ENCODE data around the gene SOX1. TPM values are rescaled to one million over a fixed set of nuclear protein-coding genes. Genes with fewer than 3 reads are reported as not detected.

The SOX1 gene
- total RNA-seq, 1 donor: not detected

DNA sequence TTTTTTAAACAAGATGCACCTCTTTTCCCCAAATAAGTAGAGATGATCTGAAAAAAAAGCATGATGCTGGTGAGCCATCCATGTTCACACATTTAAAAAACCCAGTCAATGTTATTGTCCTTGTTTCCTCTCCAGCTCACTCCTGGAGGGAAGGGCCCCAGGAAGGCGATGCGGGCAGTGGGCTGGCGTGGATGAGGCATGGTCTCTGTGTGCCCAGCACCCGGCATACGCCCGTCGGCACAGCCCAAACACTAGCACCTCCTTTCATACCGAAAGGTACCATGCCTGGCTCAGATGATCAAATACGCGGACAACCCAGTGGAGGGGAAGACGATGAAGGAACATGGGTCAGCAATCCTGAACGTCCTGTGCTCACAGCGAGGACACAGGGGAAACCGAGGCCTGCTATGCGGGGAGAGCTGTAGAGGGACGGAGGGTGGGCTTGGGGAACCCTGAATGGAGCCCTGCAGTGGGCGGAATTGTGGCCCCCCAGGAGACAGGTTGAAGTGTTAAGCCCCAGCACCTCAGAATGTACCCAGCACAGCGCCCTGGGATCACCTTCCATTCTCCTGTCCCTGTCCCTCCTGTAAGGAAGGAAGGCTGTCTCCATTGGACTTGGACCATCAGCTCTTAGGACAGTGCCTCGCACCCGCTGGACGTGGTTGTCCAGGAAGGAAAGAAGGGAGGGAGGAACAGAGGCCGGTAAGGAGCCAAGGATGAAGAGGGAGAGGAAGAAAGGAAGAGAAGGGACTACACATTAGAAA, 49.4 kb downstream of the SOX1 start:
- TF ChIP-seq, protein P1, sequence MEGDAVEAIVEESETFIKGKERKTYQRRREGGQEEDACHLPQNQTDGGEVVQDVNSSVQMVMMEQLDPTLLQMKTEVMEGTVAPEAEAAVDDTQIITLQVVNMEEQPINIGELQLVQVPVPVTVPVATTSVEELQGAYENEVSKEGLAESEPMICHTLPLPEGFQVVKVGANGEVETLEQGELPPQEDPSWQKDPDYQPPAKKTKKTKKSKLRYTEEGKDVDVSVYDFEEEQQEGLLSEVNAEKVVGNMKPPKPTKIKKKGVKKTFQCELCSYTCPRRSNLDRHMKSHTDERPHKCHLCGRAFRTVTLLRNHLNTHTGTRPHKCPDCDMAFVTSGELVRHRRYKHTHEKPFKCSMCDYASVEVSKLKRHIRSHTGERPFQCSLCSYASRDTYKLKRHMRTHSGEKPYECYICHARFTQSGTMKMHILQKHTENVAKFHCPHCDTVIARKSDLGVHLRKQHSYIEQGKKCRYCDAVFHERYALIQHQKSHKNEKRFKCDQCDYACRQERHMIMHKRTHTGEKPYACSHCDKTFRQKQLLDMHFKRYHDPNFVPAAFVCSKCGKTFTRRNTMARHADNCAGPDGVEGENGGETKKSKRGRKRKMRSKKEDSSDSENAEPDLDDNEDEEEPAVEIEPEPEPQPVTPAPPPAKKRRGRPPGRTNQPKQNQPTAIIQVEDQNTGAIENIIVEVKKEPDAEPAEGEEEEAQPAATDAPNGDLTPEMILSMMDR (IDR thresholded peaks at IDR 0.05; ENCODE audit: insufficient read depth, low read length): no peak

DNA sequence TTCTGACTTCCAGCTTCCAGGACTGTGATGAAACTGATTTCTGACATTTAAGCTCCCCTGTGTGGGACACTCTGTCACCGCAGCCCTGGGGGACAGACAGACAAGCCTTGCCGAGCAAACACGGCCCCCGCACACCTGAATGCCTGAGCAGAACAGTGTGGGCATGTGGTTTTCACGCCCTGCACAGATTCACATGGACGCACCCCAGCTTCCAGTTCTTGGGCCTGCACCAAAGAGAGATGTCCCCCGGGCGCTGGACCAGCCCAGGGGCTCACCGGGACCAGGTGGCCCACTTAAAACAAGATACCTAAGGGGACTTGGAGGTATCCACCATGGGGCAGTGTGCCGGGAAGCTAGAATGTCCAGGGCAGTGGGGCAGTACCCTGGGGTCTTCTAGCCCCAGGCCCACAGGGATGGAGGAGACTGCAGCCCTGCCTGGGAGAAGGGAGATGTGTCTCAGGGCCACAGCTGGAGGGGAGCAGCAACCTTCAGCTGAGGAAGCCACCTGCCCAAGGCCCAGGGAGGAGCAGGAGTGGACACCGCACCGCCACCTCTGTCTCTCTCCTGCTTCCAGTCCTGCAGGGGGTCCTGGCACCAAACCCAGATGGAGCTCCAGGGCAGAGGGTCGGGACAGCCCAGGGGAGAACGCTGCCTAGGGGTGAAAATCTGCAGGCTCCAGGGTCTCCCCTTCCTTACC, 50.5 kb downstream of the SOX1 start:
- no peak for DNase-seq (ENCODE audit: low read depth)
- no peak overlapping the region for H3K4me3 ChIP-seq (ENCODE audit: low read depth, low read length)
- TF ChIP-seq, protein P1 (IDR thresholded peaks at IDR 0.05; ENCODE audit: insufficient read depth, low read length): no peak

More for the DNA sequence above, 49.4 kb downstream of the SOX1 start:
- no peak overlapping the region for H3K4me3 ChIP-seq (ENCODE audit: low read depth, low read length)
- DNase-seq (ENCODE audit: low read depth): no peak

DNA sequence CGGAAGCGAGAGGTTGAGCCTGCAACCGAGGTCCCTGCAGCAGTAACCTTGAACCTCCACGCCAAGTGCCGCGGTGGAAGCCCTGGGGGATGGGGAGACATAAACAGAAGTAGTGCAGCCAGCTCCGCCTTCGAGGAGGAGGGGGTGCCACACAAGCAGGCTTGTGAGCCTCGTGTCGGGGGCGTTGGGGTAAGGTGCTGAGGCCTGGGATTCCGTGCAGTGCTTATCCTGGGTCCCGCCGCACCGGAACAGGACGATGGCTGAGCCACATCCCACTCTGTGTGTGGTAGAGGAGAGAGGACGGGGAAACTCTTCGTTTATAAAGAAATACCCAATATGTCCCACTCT, 51.0 kb downstream of the SOX1 start:
- TF ChIP-seq, protein P1 (IDR thresholded peaks at IDR 0.05; ENCODE audit: insufficient read depth, low read length): no peak
- no peak overlapping the region for H3K4me3 ChIP-seq (ENCODE audit: low read depth, low read length)
- DNase-seq (ENCODE audit: low read depth): no peak

DNA sequence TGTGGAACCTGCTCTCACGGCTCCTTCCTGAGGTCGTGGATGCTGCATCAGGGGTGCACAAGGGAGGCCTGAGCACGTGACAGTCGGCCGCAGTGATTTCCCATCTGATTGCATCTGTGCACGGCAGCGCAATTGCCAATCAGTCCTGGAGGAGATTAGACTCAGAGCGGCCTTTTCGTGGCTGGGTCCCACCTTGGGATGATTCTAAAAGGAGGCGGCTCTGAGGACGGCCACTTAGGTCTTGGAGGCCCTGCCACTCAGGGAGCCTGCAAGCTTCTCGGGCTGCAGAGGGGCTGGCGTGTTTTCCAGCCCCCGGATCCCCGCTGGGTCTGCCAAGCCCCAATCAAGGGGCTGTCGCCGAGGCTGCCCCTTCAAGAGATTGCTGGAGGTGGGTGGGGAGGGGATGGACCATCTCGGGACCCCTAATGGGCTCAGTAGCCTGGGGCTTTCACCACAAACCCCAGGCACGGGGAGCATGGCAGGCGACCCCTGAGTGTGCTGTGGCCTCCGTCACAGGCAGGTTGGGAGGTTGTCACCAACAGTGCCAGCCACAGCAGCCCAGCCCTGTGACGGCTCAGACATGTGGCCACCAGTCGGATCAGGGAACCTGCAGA, 51.6 kb downstream of the SOX1 start:
- TF ChIP-seq, protein P1 (IDR thresholded peaks at IDR 0.05; ENCODE audit: insufficient read depth, low read length): no peak
- DNase-seq (ENCODE audit: low read depth): no peak
- no peak overlapping the region for H3K4me3 ChIP-seq (ENCODE audit: low read depth, low read length)

DNA sequence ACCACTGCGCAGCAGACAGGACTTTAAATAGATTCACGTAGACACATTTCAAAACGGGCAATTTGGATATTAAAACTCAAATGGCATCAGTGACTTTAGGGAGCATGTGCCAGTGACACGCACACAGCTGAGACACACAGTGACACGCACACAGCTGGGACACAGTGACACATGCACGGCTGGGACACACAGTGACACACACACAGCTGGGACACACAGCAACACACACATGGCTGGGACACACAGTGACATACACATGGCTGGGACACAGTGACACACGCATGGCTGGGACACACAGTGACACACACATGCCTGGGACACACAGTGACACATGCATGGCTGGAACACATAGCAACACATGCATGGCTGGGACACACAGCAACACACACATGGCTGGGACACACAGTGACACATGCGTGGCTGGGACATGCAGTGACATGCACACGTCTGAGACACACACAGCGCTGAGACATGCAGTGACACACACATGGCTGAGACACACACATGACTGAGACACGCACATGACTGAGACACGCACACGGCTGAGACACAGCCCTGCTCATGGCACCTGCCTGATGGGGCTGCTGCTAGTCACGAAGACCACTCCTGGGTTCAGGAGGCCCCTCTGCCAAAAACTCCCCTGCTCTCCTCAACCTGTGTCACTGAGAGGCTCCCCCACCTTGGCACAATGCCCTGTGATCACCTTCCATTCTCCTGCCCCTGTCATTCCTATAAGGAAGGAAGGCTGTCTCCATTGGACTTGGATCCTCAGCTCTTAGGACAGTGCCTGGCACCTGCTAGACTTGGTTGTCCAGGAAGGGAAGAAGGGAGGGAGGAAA, 52.5 kb downstream of the SOX1 start:
- TF ChIP-seq, protein P1 (IDR thresholded peaks at IDR 0.05; ENCODE audit: insufficient read depth, low read length): no peak
- DNase-seq (ENCODE audit: low read depth): no peak
- H3K4me3 ChIP-seq (ENCODE audit: low read depth, low read length): no peak overlapping the region

DNA sequence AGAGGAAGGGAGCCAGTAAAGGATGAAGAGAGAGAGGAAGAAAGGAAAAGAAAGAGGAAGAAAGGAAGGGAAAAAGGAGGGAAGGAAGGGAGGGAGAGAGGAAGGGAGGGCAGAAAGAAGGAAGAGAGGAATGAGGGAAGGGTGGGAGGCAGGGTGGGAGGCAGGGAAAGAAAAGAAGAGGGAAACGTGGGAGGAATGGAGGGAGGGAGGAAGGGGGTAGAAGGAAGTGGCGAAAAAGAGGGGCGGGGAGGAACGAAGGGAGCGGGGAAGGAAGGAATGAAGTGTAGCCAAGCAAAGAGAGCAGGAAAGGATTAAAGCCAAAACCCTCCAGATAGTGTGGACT, 53.1 kb downstream of the SOX1 start:
- TF ChIP-seq, protein P1 (IDR thresholded peaks at IDR 0.05; ENCODE audit: insufficient read depth, low read length): no peak
- DNase-seq (ENCODE audit: low read depth): no peak
- no peak overlapping the region for H3K4me3 ChIP-seq (ENCODE audit: low read depth, low read length)

Measured in fibroblast of the aortic adventitia (primary cell).